Lung (tissue), 13 donors: ENCODE measurements around the gene FOXRED1. TPM values are rescaled to one million over a fixed set of nuclear protein-coding genes. Genes with fewer than 3 reads are reported as not detected.

Source experiments
- ATAC-seq: fragments of 200-7000 bp; cut with Tn5 transposase; one replicate; pipeline ENCODE4 v1.9.1; 2020; ENCODE audit warnings: moderate number of reproducible peaks; ENCODE audit not compliant: insufficient read depth, low FRiP score
- DNase-seq, 3 donors: peaks; one replicate each; pipeline ENCODE4 v3.0.0-alpha.2; 2013 to 2017
- H3K27ac ChIP-seq, 2 donors: one replicate each; pipeline ENCODE4 v1.5.1; 2013; ENCODE audit warnings: mild to moderate bottlenecking in 2 of 2, moderate library complexity in 2 of 2, control low read depth in 1 of 2, inconsistent platforms in 1 of 2, low read depth in 1 of 2, low read length in 1 of 2
- H3K27me3 ChIP-seq, 3 donors: one replicate each; pipeline ENCODE4 v1.5.1; 2013; ENCODE audit warnings: low read length in 2 of 3; ENCODE audit not compliant: control insufficient read depth in 3 of 3, insufficient read depth in 3 of 3
- H3K36me3 ChIP-seq, 4 donors: one replicate each; pipeline ENCODE4 v1.5.1; 2013; ENCODE audit warnings: low read length in 4 of 4, mild to moderate bottlenecking in 1 of 4, moderate library complexity in 1 of 4; ENCODE audit not compliant: control insufficient read depth in 4 of 4, insufficient read depth in 4 of 4
- H3K4me1 ChIP-seq, 5 donors: one replicate each; pipeline ENCODE4 v1.5.1; 2013; ENCODE audit warnings: low read length in 5 of 5, mild to moderate bottlenecking in 2 of 5, moderate library complexity in 1 of 5; ENCODE audit not compliant: control insufficient read depth in 5 of 5, insufficient read depth in 5 of 5
- H3K4me3 ChIP-seq: one replicate; pipeline ENCODE4 v1.5.1; 2013; ENCODE audit warnings: mild to moderate bottlenecking, control low read depth, moderate library complexity
- H3K9ac ChIP-seq, 2 donors: one replicate each; pipeline ENCODE4 v1.5.1; 2013; ENCODE audit warnings: low read length in 2 of 2, control low read depth in 1 of 2; ENCODE audit not compliant: insufficient read depth in 1 of 2
- H3K9me3 ChIP-seq, 4 donors: one replicate each; pipeline ENCODE4 v1.5.1; 2013; ENCODE audit warnings: low read length in 3 of 4, mild to moderate bottlenecking in 1 of 4, moderate library complexity in 1 of 4; ENCODE audit not compliant: control insufficient read depth in 4 of 4, insufficient read depth in 3 of 4
- CTCF ChIP-seq: IDR thresholded peaks from 2 replicates; pipeline ENCODE4 v1.5.1; 2012; ENCODE audit warnings: mild to moderate bottlenecking; ENCODE audit errors: control extremely low read depth, extremely low read depth
- WGBS, 2 donors: extraction: QIAGEN DNeasy Blood & Tissue Kit; methylation state at CpG; one replicate each; pipeline ENCODE4 v1.1.7; 2013; 5-methylcytosine and 5-hydroxymethylcytosine counted together
- polyA plus RNA-seq, 2 donors: library from polyadenylated mRNA; stranded (reverse); fragments of 200-250 nt; gene quantifications; one replicate each; pipeline ENCODE4 v1.2.1, GENCODE V29; 2013
- small RNA-seq: library from RNA; depleted of rRNA; stranded (forward); fragments of <200 nt; gene quantifications from one replicate; pipeline ENCODE3, GENCODE V24; 2014; ENCODE audit warnings: low replicate concordance
- total RNA-seq, 2 donors: library from RNA; depleted of rRNA in 1 of 2; stranded (reverse); fragments of >200 nt in 1 of 2; gene quantifications; one replicate each; pipeline ENCODE4 v1.2.1, GENCODE V29; 2014 to 2021
- donor health status: control.
- donor health status: control.
- donor health status: Bipolar disorder and iron deficiency.
- donor health status: healthy.
- donor health status: DM: yes; HTN: yes; CAD: no.

FOXRED1 gene
- total and polyA plus RNA-seq, 4 donors, result 18.0 to 28.4 (median 20.7) TPM

GRCh38 chr11:126327281-126328000 is 58.5 kb downstream of the FOXRED1 start:
- no peak overlapping the region for H3K4me3 ChIP-seq
- DNase-seq (no peak), ATAC-seq (no peak)
- no peak overlapping the region for H3K9ac ChIP-seq
- H3K27ac ChIP-seq, result no peak overlapping the region
- no peaks in the 10 kb centered on the region for H3K9me3 ChIP-seq
- H3K4me1 ChIP-seq, result peaks cover 0 to 2% (median 0%) of the 10 kb centered on the region in 5 donors
- TF ChIP-seq CTCF, result no peak
- 86 to 90% methylated on average over 17 of the region's 17 CpGs for WGBS, 2 donors
- peaks cover 0 to 8% (median 5%) of the 10 kb centered on the region in 4 donors for H3K36me3 ChIP-seq
- no peaks in the 10 kb centered on the region for H3K27me3 ChIP-seq

Small RNA genes lying within 50 kb of the gene (small RNA-seq; reads per million reads assigned to genes)
- not detected for gene RN7SL351P

Other genes with a start within 250 kb of the FOXRED1 start
- gene CDON, start 206.3 kb upstream of the FOXRED1 start, total RNA-seq, result 10 to 100 TPM; 17.8 to 25.6 TPM
- 1 to 10 TPM; 1.5 to 1.9 TPM for gene CDON, start 206.3 kb upstream of the FOXRED1 start, polyA plus RNA-seq
- gene RPUSD4, start 57.5 kb upstream of the FOXRED1 start, total RNA-seq, result 10 to 100 TPM; 25.2 to 27.8 TPM
- 10 to 100 TPM; 13.3 to 14.3 TPM for gene RPUSD4, start 57.5 kb upstream of the FOXRED1 start, polyA plus RNA-seq
- 10 to 100 TPM; 23.0 to 24.3 TPM for gene FAM118B, start 57.4 kb upstream of the FOXRED1 start, total RNA-seq
- 10 to 100 TPM; 10.8 to 18.4 TPM for gene FAM118B, start 57.4 kb upstream of the FOXRED1 start, polyA plus RNA-seq
- 100 to 1,000 TPM in 1 of 2 donors, 10 to 100 TPM in 1; 51.7 to 145 TPM for gene SRPRA, start 259 bp upstream of the FOXRED1 start, total RNA-seq
- 100 to 1,000 TPM in 1 of 2 donors, 10 to 100 TPM in 1; 57.5 to 107 TPM for gene SRPRA, start 259 bp upstream of the FOXRED1 start, polyA plus RNA-seq
- gene TIRAP, start 13.9 kb downstream of the FOXRED1 start, total RNA-seq, result 10 to 100 TPM; 10.9 to 12.5 TPM
- 1 to 10 TPM; 5.5 to 8.6 TPM for gene TIRAP, start 13.9 kb downstream of the FOXRED1 start, polyA plus RNA-seq
- gene DCPS, start 34.9 kb downstream of the FOXRED1 start, total RNA-seq, result 10 to 100 TPM; 10.7 to 20.4 TPM
- 10 to 100 TPM; 20.4 to 26.3 TPM for gene DCPS, start 34.9 kb downstream of the FOXRED1 start, polyA plus RNA-seq
- gene ST3GAL4, start 86.5 kb downstream of the FOXRED1 start, total RNA-seq, result 10 to 100 TPM; 31.5 to 31.9 TPM
- gene ST3GAL4, start 86.5 kb downstream of the FOXRED1 start, polyA plus RNA-seq, result 10 to 100 TPM; 23.6 to 38.3 TPM